Measurements from ENCODE around the gene AQP2. TPM values are rescaled to one million over a fixed set of nuclear protein-coding genes. Genes with fewer than 3 reads are reported as not detected.

The AQP2 gene
- total RNA-seq, 1 experiment from 2014 or later = not detected

- BruUV-seq (replicated peaks) = no TSS peak
- Mint-ChIP-seq H3K27ac (ENCODE audit: low read depth, unreplicated experiment) (no peak overlapping the region), H3K9me3 (ENCODE audit: unreplicated experiment) (no peaks in the 10 kb centered on the region), H3K4me3 (ENCODE audit: unreplicated experiment) (no peak overlapping the region), H3K36me3 (ENCODE audit: insufficient read depth, unreplicated experiment) (peaks cover 6% of the 10 kb centered on the region), H3K27me3 (ENCODE audit: insufficient read depth, unreplicated experiment) (no peaks in the 10 kb centered on the region), H3K4me1 (ENCODE audit: insufficient read depth, unreplicated experiment) (peaks cover 19% of the 10 kb centered on the region)
- no peak for DNase-seq (ENCODE audit: unreplicated experiment)
- intact Hi-C loops (cut with micrococcal nuclease) = no loop called here
- no peak for TF ChIP-seq CTCF (IDR thresholded peaks at IDR 0.05; ENCODE audit: unreplicated experiment)
- CTCF ChIA-PET = interaction anchor here (0.6 to 1.7 kb wide), 4 partner anchors 25 to 144 kb away, joined by 3 to 6 read pairs (median 4); no protein-coding TSS in a partner anchor
- POLR2A ChIA-PET = interaction anchor here (0.6 kb wide), 1 partner anchor 567 kb away, joined by 3 read pairs; no protein-coding TSS in a partner anchor
These were observed 8.0 kb upstream of the AQP2 start for GRCh38 chr12:49942512-49942893.

- POLR2A ChIA-PET = interaction anchor here (0.6 kb wide), 2 partner anchors 189 to 566 kb away, joined by 3 read pairs; no protein-coding TSS in a partner anchor
- CTCF ChIA-PET = interaction anchor here (0.8 to 1.7 kb wide), 5 partner anchors 17 to 112 kb away, joined by 3 to 6 read pairs (median 4); no protein-coding TSS in a partner anchor
- Mint-ChIP-seq H3K4me3 (ENCODE audit: unreplicated experiment) (no peak overlapping the region), H3K4me1 (ENCODE audit: insufficient read depth, unreplicated experiment) (peaks cover 19% of the 10 kb centered on the region), H3K36me3 (ENCODE audit: insufficient read depth, unreplicated experiment) (peaks cover 6% of the 10 kb centered on the region), H3K27me3 (ENCODE audit: insufficient read depth, unreplicated experiment) (no peaks in the 10 kb centered on the region), H3K9me3 (ENCODE audit: unreplicated experiment) (no peaks in the 10 kb centered on the region), H3K27ac (ENCODE audit: low read depth, unreplicated experiment) (peak overlapping the region; percentile 46)
- intact Hi-C loops (cut with micrococcal nuclease) = no loop called here
- TF ChIP-seq CTCF (IDR thresholded peaks at IDR 0.05; ENCODE audit: unreplicated experiment) = no peak
- DNase-seq (ENCODE audit: unreplicated experiment) = no peak
- no TSS peak for BruUV-seq (replicated peaks)
These were observed 7.5 kb upstream of the AQP2 start for GRCh38 chr12:49942921-49943624.

DNA sequence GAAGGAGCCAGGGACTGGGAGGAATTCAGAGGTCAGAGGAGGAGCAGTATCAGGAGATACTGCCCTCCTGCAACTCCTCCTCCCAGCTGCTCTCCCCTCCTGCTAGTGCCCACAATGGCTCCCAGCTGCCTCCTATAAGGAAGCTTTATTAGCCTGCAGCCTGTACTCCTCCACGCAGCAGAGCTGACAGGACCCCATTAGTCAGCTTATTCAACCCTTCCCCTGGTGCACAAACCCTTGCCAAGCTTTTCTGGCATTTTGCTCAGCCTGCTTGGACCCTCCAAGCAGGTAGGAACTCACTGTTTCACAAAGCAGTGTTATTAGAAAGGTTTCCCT lies 6.9 kb upstream of the AQP2 start:
- Mint-ChIP-seq H3K9me3 (ENCODE audit: unreplicated experiment) (no peaks in the 10 kb centered on the region), H3K27ac (ENCODE audit: low read depth, unreplicated experiment) (no peak overlapping the region), H3K27me3 (ENCODE audit: insufficient read depth, unreplicated experiment) (no peaks in the 10 kb centered on the region), H3K4me1 (ENCODE audit: insufficient read depth, unreplicated experiment) (peaks cover 19% of the 10 kb centered on the region), H3K36me3 (ENCODE audit: insufficient read depth, unreplicated experiment) (peaks cover 6% of the 10 kb centered on the region), H3K4me3 (ENCODE audit: unreplicated experiment) (no peak overlapping the region)
- POLR2A ChIA-PET = no interaction called here
- TF ChIP-seq CTCF (IDR thresholded peaks at IDR 0.05; ENCODE audit: unreplicated experiment) = no peak
- CTCF ChIA-PET = interaction anchor here (0.7 to 1.5 kb wide), 4 partner anchors 16 to 74 kb away, joined by 3 to 4 read pairs (median 4); no protein-coding TSS in a partner anchor
- DNase-seq (ENCODE audit: unreplicated experiment) = no peak
- intact Hi-C loops (cut with micrococcal nuclease) = no loop called here
- no TSS peak for BruUV-seq (replicated peaks)

DNA sequence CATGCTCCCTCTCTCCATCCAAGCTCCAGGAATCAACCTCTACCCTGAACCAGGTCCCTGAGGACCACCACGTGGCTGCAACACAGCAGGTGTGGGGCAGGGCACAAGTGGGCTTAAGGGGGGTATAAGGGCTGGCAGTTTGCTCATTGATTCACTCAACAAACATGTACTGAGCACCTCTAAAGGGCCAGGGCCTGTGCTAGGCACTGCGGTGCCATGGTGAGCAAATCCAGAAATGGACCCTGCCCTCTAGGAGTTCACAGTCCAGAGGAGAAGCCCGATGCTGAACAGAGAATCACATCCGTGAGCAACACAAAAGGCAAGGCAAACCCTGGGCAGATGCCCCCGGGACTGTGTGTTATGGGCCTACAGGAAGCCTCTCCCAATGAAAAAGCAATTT lies 6.5 kb upstream of the AQP2 start:
- no peak overlapping the region for H3K4me3 Mint-ChIP-seq (ENCODE audit: unreplicated experiment)
- no TSS peak for BruUV-seq (replicated peaks)
- H3K9me3 Mint-ChIP-seq (ENCODE audit: unreplicated experiment) = no peaks in the 10 kb centered on the region
- H3K27ac Mint-ChIP-seq (ENCODE audit: low read depth, unreplicated experiment) = no peak overlapping the region
- POLR2A ChIA-PET = no interaction called here
- DNase-seq (ENCODE audit: unreplicated experiment) = no peak
- TF ChIP-seq CTCF (IDR thresholded peaks at IDR 0.05; ENCODE audit: unreplicated experiment) = no peak
- H3K27me3 Mint-ChIP-seq (ENCODE audit: insufficient read depth, unreplicated experiment) = no peaks in the 10 kb centered on the region
- peaks cover 19% of the 10 kb centered on the region for H3K4me1 Mint-ChIP-seq (ENCODE audit: insufficient read depth, unreplicated experiment)
- CTCF ChIA-PET = interaction anchor here (0.7 to 1.5 kb wide), 4 partner anchors 16 to 75 kb away, joined by 3 to 4 read pairs (median 4); no protein-coding TSS in a partner anchor
- intact Hi-C loops (cut with micrococcal nuclease) = no loop called here
- peaks cover 6% of the 10 kb centered on the region for H3K36me3 Mint-ChIP-seq (ENCODE audit: insufficient read depth, unreplicated experiment)
